ENCODE results near the gene MAN1A1. TPM values are rescaled to one million over a fixed set of nuclear protein-coding genes. Genes with fewer than 3 reads are reported as not detected.
"Not testable (repeated sequence)": the region's sequence is repeated elsewhere in the genome, so short reads cannot be mapped to it uniquely, and the experiment has no call there.

MAN1A1 gene
- total RNA-seq, 1 experiment from 2014 or later, result 15.4 TPM

DNA sequence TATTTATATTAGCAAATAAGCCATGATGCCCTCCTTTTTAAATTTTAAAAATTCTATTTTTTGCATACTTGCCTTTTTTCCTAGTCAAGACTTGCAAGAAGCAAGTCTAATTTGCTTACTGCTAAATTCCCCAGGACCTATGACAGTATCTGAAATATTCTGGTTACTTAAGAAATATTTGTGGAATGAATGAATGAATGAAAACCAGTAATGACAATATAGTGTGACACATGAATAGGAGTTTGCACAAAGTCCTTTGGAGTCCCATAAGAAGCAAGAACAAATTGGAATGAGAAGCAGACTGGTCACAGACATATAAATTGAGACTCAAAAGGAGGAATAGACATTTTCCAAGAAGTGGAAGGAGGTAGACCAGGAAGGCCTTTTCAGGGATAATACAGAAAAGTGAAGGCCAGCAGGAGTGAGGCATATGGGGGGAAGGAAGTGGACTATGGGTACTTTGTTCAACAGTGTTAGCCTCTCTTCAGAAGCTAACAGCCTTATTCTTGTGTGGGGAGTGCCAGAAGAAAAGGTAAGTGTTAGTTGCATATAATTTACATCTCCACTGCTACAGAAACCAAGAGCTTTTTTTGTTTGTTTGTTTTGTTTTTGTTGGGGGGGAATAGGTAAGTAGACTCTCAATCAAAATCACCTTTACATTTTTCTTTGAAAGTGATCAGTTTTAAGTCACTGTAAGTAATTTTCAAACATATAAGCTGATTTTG, 177.5 kb downstream of the MAN1A1 start:
- H3K4me1 ChIP-seq, result no peaks in the 10 kb centered on the region
- DNase-seq, result no peak
- H3K9me3 ChIP-seq (replicated peaks), result no peaks in the 10 kb centered on the region
- H3K27me3 ChIP-seq, result no peaks in the 10 kb centered on the region
- H3K27ac ChIP-seq, result no peak overlapping the region
- H3K4me3 ChIP-seq, result no peak overlapping the region
- no peaks in the 10 kb centered on the region for H3K36me3 ChIP-seq

DNA sequence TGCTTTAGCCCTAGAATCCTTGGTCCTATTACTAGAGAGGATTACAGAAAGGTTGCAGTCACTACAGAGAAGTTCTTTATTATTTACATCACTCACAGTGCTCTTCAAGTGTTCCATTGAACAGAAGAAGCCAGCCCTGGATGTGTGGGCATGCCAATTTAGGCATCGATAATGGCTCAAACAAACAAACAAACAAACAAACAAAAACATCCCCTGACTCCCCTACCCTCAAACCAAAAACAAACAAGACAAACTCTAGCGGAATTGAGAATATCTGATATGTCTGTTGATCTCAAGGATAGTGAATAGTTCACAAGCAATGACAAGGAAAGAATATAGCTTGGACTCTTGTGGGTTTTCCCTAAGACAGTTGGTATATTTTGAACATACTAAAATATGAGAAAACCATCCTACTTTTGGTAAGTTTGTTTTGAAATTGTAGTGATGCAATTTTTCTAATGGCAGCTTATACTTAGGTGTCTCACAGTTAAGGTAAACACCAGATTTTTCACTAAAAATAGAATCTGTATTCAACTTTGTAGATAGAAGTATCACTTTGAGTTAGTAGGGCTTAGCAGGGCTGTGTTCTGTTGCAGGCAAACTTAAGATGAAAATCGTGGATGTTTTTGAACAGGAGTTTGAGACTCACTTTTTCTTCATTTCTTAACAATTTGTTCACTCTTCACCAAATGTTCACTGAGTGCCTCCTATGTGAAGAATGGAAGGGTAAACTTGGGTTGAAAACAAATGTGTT, 178.3 kb downstream of the MAN1A1 start:
- no peaks in the 10 kb centered on the region for H3K27me3 ChIP-seq
- DNase-seq, result no peak
- no peak overlapping the region for H3K4me3 ChIP-seq
- H3K36me3 ChIP-seq, result no peaks in the 10 kb centered on the region
- no peaks in the 10 kb centered on the region for H3K4me1 ChIP-seq
- H3K27ac ChIP-seq, result no peak overlapping the region
- H3K9me3 ChIP-seq (replicated peaks), result no peaks in the 10 kb centered on the region

GRCh38 chr6:119170447-119171087, 179.0 kb downstream of the MAN1A1 start:
- no peaks in the 10 kb centered on the region for H3K4me1 ChIP-seq
- H3K27ac ChIP-seq, result no peak overlapping the region

GRCh38 chr6:119170103-119170446, 179.5 kb downstream of the MAN1A1 start:
- Histone ChIP-seq H3K4me1 (no peaks in the 10 kb centered on the region), H3K27ac (no peak overlapping the region)

More at GRCh38 chr6:119170447-119171087, 179.0 kb downstream of the MAN1A1 start:
- H3K9me3 ChIP-seq (replicated peaks), result no peaks in the 10 kb centered on the region
- H3K27me3 ChIP-seq, result no peaks in the 10 kb centered on the region
- no peak overlapping the region for H3K4me3 ChIP-seq
- H3K36me3 ChIP-seq, result no peaks in the 10 kb centered on the region
- no peak for DNase-seq

GRCh38 chr6:119169355-119169754, 180.2 kb downstream of the MAN1A1 start:
- H3K36me3 ChIP-seq; H3K27me3 ChIP-seq; H3K27ac ChIP-seq; H3K4me3 ChIP-seq; DNase-seq; H3K4me1 ChIP-seq; H3K9me3 ChIP-seq (replicated peaks): not testable (repeated sequence)

More at GRCh38 chr6:119170103-119170446, 179.5 kb downstream of the MAN1A1 start:
- Histone ChIP-seq H3K9me3 (replicated peaks) (no peaks in the 10 kb centered on the region), H3K36me3 (no peaks in the 10 kb centered on the region), H3K27me3 (no peaks in the 10 kb centered on the region), H3K4me3 (no peak overlapping the region)
- DNase-seq, result no peak

DNA sequence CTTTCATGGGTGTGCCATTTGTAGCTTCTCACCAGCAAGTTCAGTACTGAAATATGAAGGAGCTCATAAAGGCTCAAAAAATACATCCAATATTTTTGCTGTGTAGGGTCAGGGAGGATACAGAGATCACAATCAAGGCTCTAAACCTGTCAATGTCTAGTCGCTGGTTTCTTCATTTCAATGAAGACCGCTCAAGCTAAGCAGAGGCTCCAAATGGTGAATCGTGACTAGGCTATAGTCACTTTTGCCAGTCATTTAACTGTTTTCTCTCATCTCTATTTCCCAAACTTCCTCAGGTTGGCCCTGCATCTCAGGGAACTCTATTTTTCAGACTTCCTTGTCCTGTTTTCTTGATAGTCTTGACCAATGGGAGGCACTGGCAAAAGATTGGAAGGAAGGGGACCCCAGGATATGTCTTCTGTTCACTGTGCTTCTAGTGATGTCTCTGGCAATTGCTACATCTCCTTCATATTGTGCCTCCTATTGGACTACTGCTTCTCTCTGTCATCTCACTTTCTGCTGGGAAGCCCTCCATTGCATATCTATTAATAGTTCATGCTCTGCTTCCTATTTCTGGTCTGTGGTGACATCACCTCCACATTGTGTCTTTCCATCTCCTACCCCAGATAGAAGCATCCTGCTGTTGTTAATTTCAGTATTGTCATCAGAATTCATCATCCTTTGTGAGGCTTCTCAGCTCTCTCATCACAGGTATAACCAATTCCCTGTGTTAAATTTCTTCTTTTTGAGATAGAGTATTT, 183.4 kb downstream of the MAN1A1 start:
- Histone ChIP-seq H3K27me3 (no peaks in the 10 kb centered on the region), H3K27ac (no peak overlapping the region), H3K4me3 (no peak overlapping the region), H3K4me1 (peaks cover 6% of the 10 kb centered on the region), H3K9me3 (replicated peaks) (no peaks in the 10 kb centered on the region), H3K36me3 (no peaks in the 10 kb centered on the region)
- DNase-seq, result no peak

DNA sequence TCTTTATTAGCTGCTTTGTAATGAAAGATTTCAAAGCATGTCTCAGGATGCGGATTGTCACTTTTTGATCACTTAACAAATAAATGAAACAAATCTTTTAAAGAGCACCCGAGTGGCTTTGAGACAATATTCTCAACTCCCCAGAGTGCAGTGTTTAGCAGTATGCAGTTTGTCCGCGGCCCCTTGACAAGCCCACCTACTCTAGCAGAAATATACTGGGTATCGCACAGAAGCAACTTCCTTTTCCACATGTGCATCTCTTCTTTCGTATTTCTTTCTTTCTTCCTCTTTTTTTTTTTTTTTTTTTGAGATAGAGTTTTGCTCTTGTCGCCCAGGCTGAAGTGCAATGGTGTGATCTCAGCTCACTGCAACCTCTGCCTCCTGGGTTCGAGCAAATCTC, 186.6 kb downstream of the MAN1A1 start:
- H3K27ac ChIP-seq, result no peak overlapping the region
- H3K4me1 ChIP-seq, result peaks cover 13% of the 10 kb centered on the region
- DNase-seq, result no peak
- H3K27me3 ChIP-seq, result no peaks in the 10 kb centered on the region
- H3K36me3 ChIP-seq, result no peaks in the 10 kb centered on the region
- H3K4me3 ChIP-seq, result no peak overlapping the region
- H3K9me3 ChIP-seq (replicated peaks), result no peaks in the 10 kb centered on the region

- no peaks in the 10 kb centered on the region for H3K27me3 ChIP-seq
- no peaks in the 10 kb centered on the region for H3K9me3 ChIP-seq (replicated peaks)
- no peaks in the 10 kb centered on the region for H3K36me3 ChIP-seq
- peaks cover 13% of the 10 kb centered on the region for H3K4me1 ChIP-seq
- H3K27ac ChIP-seq, result peak overlapping the region; percentile 87
- DNase-seq, result peak in 1 of 2 experiments; percentile 23
- peak overlapping the region; percentile 59 for H3K4me3 ChIP-seq
These were observed 187.3 kb downstream of the MAN1A1 start for GRCh38 chr6:119162134-119162775.

GRCh38 chr6:119161438-119161837, 188.1 kb downstream of the MAN1A1 start:
- Histone ChIP-seq H3K4me3 (peak overlapping the region; percentile 59), H3K27me3 (no peaks in the 10 kb centered on the region), H3K4me1 (peaks cover 13% of the 10 kb centered on the region), H3K27ac (peak overlapping the region; percentile 87), H3K9me3 (replicated peaks) (no peaks in the 10 kb centered on the region), H3K36me3 (no peaks in the 10 kb centered on the region)
- peak; percentile 91 to 97 for DNase-seq

GRCh38 chr6:119160911-119161310, 188.7 kb downstream of the MAN1A1 start:
- DNase-seq, result no peak

DNA sequence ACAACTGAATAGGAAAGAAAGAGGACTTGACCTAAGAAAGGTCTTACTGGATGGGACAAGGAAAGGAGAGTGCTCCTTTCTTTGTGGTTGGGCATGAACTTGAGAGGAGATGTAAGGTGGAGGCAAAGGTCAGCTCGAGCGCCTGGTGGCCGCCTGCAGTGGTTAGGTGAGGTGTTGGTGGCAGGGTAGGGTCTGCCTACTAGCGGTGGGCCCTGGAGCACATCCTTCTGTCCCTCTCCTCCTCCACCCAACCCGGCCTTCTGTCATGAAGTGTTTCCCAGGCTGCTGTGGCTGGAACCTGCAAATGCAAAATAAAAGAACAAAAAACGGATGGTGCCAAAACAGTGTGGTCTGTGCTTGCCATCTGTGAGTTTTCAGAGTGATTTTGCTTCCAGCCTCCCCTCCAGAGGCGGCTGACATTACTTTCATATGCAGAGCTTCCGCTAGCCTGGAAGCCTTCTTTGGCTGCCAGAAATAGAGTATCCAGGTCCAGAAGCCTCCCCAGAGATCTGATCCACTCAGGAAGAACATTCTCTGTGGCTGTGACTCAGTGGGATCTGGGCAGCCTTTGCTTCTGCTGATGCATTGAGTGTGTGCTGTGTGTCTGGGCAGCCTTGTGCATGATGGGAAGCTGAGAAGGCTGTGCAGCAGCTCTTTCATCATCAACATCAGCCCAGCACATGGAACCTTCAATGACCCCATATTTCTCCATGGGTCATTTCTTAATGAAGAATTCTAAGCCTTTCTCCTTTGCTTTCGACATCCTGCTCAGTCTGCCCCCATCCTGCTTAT, 191.3 kb downstream of the MAN1A1 start:
- no peak for DNase-seq
- Histone ChIP-seq H3K27ac (no peak overlapping the region), H3K27me3 (no peaks in the 10 kb centered on the region), H3K36me3 (no peaks in the 10 kb centered on the region), H3K4me1 (peaks cover 13% of the 10 kb centered on the region), H3K9me3 (replicated peaks) (no peaks in the 10 kb centered on the region), H3K4me3 (no peak overlapping the region)

More at GRCh38 chr6:119160911-119161310, 188.7 kb downstream of the MAN1A1 start:
- Histone ChIP-seq H3K9me3 (replicated peaks) (no peaks in the 10 kb centered on the region), H3K4me1 (peaks cover 13% of the 10 kb centered on the region), H3K27me3 (no peaks in the 10 kb centered on the region), H3K4me3 (no peak overlapping the region), H3K36me3 (no peaks in the 10 kb centered on the region), H3K27ac (peak overlapping the region; percentile 87)

DNA sequence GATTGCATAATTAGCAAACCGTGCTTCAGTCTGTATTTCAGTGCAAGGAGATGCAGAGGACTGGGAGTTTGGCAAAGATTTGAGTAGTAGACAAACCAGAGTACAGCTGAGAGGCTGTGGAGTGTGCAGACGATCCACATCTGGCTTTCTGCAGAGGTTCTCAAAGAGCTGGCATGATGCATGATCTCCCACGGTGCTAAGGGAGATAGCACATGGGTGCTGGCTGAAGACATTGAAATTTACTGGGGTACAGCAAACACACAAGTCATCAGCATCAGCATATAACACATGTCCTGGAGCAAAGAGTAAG, 192.1 kb downstream of the MAN1A1 start:
- no peak for DNase-seq
- H3K9me3 ChIP-seq (replicated peaks), result no peaks in the 10 kb centered on the region
- H3K4me1 ChIP-seq, result peaks cover 13% of the 10 kb centered on the region
- no peak overlapping the region for H3K27ac ChIP-seq
- no peak overlapping the region for H3K4me3 ChIP-seq
- H3K27me3 ChIP-seq, result no peaks in the 10 kb centered on the region
- no peaks in the 10 kb centered on the region for H3K36me3 ChIP-seq

DNA sequence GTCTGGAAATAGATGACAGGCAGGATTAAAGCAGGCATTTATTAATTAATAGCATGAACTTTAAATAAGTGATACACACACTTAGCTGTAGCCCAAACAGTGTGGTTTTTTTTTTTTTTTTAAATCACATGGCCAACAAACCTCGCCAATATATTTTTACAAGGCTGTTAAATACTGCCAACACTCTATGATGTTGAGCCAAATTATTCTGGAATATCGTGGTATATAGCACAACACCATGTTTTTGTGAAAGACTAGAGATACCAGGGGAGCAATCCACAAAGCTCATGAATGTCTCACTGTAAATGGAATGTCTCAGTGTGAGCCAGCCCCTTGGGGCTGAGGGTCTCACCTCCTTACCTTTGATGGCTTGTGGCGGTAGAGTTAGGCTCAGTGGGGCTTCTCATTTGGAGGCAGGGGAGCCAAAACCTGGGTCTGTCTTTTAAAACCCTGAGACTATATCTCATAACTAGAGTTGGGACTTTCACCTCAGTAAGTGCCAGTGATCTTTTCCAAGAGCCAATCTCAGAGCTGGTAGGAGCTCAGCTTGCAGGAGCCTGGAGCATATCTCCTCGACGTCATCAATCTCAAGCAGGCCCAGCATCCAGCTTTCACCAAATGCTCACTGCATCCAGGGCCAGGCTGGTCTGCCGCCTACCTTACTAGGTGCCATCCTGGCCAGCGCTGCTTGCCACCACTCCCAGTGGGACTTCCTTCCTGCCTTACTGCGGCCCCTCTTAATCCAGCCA, 192.6 kb downstream of the MAN1A1 start:
- no peak for DNase-seq
- no peaks in the 10 kb centered on the region for H3K9me3 ChIP-seq (replicated peaks)
- no peak overlapping the region for H3K4me3 ChIP-seq

More for the DNA sequence above, 192.6 kb downstream of the MAN1A1 start:
- H3K36me3 ChIP-seq, result no peaks in the 10 kb centered on the region
- H3K27me3 ChIP-seq, result no peaks in the 10 kb centered on the region
- H3K27ac ChIP-seq, result no peak overlapping the region
- H3K4me1 ChIP-seq, result peaks cover 9% of the 10 kb centered on the region

Measured in SJCRH30 (cell line).